ENCODE data around the gene SLIT3.

The SLIT3 gene

GRCh38 chr5:169300468-169301385 lies at the start of gene SLIT3:
Gene SLIT3 (minus strand): TSS chr5:169301139. CDS start chr5:169300709, 430 bp downstream.
- DNase-seq (ENCODE audit: low read depth): no peak

GRCh38 chr5:169350016-169350415 lies 49.1 kb upstream of the SLIT3 start:
- no peak for DNase-seq (ENCODE audit: low read depth)

GRCh38 chr5:169347786-169348185 lies 46.8 kb upstream of the SLIT3 start:
- no peak for DNase-seq (ENCODE audit: low read depth)

- DNase-seq (ENCODE audit: low read depth): no peak
These were observed 43.7 kb upstream of the SLIT3 start for GRCh38 chr5:169344629-169345028.

GRCh38 chr5:169343766-169344165 lies 42.8 kb upstream of the SLIT3 start:
- no peak for DNase-seq (ENCODE audit: low read depth)

GRCh38 chr5:169341556-169341955 lies 40.6 kb upstream of the SLIT3 start:
- DNase-seq (ENCODE audit: low read depth): no peak

- no peak for DNase-seq (ENCODE audit: low read depth)
These were observed 38.9 kb upstream of the SLIT3 start for GRCh38 chr5:169339869-169340268.

GRCh38 chr5:169336242-169336641 lies 35.3 kb upstream of the SLIT3 start:
- no peak for DNase-seq (ENCODE audit: low read depth)

GRCh38 chr5:169335806-169336205 lies 34.9 kb upstream of the SLIT3 start:
- DNase-seq (ENCODE audit: low read depth): no peak

- DNase-seq (ENCODE audit: low read depth): no peak
These were observed 32.6 kb upstream of the SLIT3 start for GRCh38 chr5:169333518-169333917.

GRCh38 chr5:169331292-169331852 lies 30.4 kb upstream of the SLIT3 start:
- DNase-seq (ENCODE audit: low read depth): no peak

- DNase-seq (ENCODE audit: low read depth): no peak
These were observed 27.5 kb upstream of the SLIT3 start for GRCh38 chr5:169328401-169328800.

- DNase-seq (ENCODE audit: low read depth): no peak
These were observed 24.3 kb upstream of the SLIT3 start for GRCh38 chr5:169325273-169325672.

GRCh38 chr5:169318556-169318955 lies 17.6 kb upstream of the SLIT3 start:
- DNase-seq (ENCODE audit: low read depth): no peak

GRCh38 chr5:169307646-169308045 lies 6.7 kb upstream of the SLIT3 start:
- DNase-seq (ENCODE audit: low read depth): no peak

GRCh38 chr5:169305366-169305765 lies 4.4 kb upstream of the SLIT3 start:
- DNase-seq (ENCODE audit: low read depth): no peak

- DNase-seq (ENCODE audit: low read depth): no peak
These were observed 3.2 kb upstream of the SLIT3 start for GRCh38 chr5:169304175-169304574.

GRCh38 chr5:169303119-169303515 lies 2.2 kb upstream of the SLIT3 start:
- DNase-seq (ENCODE audit: low read depth): no peak

- no peak for DNase-seq (ENCODE audit: low read depth)
These were observed 1.7 kb upstream of the SLIT3 start for GRCh38 chr5:169302491-169303118.

- no peak for DNase-seq (ENCODE audit: low read depth)
These were observed 1.0 kb upstream of the SLIT3 start for GRCh38 chr5:169301986-169302385.

GRCh38 chr5:169301386-169301934 lies 521 bp upstream of the SLIT3 start:
- DNase-seq (ENCODE audit: low read depth): no peak

- no peak for DNase-seq (ENCODE audit: low read depth)
These were observed 1.1 kb downstream of the SLIT3 start for GRCh38 chr5:169299663-169300467.
